HT1080 (cell line): ENCODE data around the gene SLC50A1. TPM values are rescaled to one million over a fixed set of nuclear protein-coding genes. Genes with fewer than 3 reads are reported as not detected.
"Not testable (repeated sequence)": the region's sequence is repeated elsewhere in the genome, so short reads cannot be mapped to it uniquely, and the experiment has no call there.

Experiments
- DNase-seq: peaks from one replicate; pipeline ENCODE4 v3.0.0-alpha.2; 2015; ENCODE audit warnings: low read depth
- total RNA-seq: library from RNA; depleted of rRNA; stranded (reverse); fragments of >200 nt; shearing (Covaris generic); gene quantifications from 2 replicates; pipeline ENCODE4 v1.2.3, GENCODE V29; 2014

Gene SLC50A1
- total RNA-seq, 1 experiment from 2014 or later, result 36.9 TPM

- DNase-seq, result no peak
Observed at GRCh38 chr1:155134322-155134721, 1.3 kb upstream of the SLC50A1 start.

- peak; percentile 94 for DNase-seq
Observed at GRCh38 chr1:155134880-155135414, 705 bp upstream of the SLC50A1 start.

DNA sequence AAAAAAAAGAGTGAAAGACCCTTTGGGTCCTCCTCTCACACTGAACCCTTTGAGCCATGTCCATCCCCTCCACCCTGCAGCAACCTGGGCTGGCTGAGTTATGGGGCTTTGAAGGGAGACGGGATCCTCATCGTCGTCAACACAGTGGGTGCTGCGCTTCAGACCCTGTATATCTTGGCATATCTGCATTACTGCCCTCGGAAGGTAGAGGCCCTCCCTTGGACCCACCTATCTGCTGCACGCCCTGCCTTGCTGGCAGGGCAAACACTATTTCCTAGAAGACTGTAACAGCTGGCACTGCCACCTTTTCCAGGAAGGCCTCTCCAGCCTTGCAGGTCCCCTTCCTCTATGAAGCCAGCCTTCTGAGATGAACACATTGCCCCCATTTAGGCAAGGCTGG, 1.1 kb downstream of the SLC50A1 start:
- no peak for DNase-seq

GRCh38 chr1:155137154-155137949, 1.7 kb downstream of the SLC50A1 start:
- no peak for DNase-seq

GRCh38 chr1:155139895-155140629, 4.4 kb downstream of the SLC50A1 start, which contains the start of gene DPM3:
TSS of gene DPM3 (minus strand) at chr1:155140531. CDS start at chr1:155140240, 291 bp downstream.
- peak; percentile 72 for DNase-seq

GRCh38 chr1:155140630-155140953, 4.9 kb downstream of the SLC50A1 start:
- DNase-seq, result no peak

- no peak for DNase-seq
Observed at GRCh38 chr1:155141749-155142148, 6.1 kb downstream of the SLC50A1 start.

- no peak for DNase-seq
Observed at GRCh38 chr1:155145491-155145890, 9.8 kb downstream of the SLC50A1 start.

DNA sequence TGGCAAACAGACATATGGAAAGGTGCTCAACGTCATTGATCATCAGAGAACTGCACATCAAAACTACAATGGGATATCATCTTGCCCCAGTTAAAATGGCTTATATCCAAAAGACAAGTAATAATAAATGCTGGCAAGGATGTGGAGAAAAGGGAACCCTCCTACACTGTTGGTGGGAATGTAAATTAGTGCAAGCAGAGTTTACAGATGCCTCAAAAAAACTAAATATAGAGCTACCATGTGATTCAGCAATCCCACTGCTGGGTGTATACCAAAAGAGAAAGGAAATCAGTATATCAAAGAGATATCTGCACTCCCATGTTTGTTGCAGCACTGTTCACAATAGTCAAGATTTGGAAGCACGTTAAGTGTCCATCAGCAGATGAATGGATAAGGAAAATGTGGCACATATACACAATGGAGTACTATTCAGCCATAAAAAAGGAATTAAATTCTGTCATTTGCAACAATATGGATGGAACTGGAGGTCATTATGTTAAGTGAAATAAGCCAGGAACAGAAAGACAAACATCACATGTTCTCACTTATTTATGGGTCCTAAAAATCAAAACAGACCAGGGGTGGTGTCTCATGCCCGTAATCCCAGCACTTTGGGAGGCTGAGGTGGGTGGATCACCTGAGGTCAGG, 20.5 kb downstream of the SLC50A1 start:
- DNase-seq, result not testable (repeated sequence)

GRCh38 chr1:155158991-155159390, 23.3 kb downstream of the SLC50A1 start:
- DNase-seq, result no peak

- DNase-seq, result no peak
Observed at GRCh38 chr1:155160128-155160527, 24.5 kb downstream of the SLC50A1 start.

- DNase-seq, result not testable (repeated sequence)
Observed at GRCh38 chr1:155162631-155163030, 27.0 kb downstream of the SLC50A1 start.

DNA sequence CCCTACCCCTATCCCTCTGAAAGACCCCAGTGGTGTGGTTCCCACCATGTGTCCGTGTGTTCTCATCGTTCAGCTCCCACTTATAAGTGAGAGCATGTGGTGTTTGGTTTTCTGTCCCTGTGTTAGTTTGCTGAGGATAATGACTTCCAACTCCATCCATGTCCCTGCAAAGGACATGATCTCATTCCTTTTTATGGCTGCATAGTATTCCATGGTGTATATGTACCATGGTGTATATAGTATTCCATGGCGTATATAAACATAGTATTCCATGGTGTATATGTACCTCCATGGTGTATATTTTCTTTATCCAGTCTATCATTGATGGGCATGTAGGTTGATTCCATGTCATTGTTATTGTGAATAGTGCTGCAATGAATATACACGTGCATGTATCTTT, 28.1 kb downstream of the SLC50A1 start:
- not testable (repeated sequence) for DNase-seq

- not testable (repeated sequence) for DNase-seq
Observed at GRCh38 chr1:155164625-155165024, 29.0 kb downstream of the SLC50A1 start.

DNA sequence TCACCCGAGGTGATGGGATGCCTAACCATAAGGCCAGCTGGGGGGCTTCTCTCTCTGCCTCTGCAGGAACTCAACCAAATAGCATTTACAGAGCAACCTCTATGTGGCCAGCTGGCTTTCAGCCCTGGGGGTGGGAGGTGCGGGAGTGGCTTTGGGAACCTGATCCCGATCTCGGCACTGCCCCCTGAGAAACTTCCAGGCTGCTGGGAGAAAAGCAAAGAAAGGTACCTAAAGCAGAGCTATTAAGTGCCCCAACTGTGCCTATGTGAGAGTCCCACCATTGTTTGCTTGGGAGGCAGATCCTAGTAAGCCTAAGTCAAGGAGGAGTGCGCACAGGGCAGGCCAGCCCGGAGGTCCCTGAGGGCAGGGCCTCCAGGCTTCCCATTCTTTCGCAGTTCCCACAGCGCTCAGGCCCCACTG, 30.4 kb downstream of the SLC50A1 start:
- DNase-seq, result no peak

DNA sequence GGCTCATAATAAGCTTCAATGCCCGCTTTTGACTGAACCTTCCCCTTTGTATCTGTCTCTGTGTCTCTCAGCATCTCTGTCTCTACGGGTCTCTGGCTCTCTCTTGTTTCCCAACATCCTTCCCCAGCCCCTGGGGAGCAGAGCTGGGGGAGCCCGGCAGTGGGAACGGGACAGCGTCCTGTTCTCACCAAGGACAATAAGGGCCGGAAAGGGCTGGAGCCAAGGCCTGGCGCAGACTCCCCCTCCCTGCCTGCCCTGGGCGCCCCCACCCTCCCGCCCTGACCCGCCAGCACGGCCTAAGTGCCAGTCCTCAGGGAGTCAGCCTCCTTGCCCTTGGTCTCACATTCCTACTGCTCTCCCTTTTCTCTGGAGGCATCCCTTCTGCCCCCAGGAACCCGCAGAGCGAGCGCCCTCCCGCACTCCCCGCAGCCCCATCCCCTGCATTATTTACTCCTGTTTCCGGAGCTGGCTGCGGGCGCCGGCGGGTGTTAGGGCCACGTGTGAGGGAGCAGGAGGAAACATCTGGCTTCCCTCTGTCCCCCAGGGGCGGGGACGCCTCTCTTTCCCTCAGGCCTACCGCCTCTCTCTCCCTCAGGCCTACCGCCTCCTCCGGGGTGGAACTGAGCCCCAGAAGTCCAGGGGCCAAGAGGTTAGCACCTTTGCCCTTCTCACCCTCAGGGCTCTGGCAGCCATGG, 31.0 kb downstream of the SLC50A1 start:
- DNase-seq, result no peak

DNA sequence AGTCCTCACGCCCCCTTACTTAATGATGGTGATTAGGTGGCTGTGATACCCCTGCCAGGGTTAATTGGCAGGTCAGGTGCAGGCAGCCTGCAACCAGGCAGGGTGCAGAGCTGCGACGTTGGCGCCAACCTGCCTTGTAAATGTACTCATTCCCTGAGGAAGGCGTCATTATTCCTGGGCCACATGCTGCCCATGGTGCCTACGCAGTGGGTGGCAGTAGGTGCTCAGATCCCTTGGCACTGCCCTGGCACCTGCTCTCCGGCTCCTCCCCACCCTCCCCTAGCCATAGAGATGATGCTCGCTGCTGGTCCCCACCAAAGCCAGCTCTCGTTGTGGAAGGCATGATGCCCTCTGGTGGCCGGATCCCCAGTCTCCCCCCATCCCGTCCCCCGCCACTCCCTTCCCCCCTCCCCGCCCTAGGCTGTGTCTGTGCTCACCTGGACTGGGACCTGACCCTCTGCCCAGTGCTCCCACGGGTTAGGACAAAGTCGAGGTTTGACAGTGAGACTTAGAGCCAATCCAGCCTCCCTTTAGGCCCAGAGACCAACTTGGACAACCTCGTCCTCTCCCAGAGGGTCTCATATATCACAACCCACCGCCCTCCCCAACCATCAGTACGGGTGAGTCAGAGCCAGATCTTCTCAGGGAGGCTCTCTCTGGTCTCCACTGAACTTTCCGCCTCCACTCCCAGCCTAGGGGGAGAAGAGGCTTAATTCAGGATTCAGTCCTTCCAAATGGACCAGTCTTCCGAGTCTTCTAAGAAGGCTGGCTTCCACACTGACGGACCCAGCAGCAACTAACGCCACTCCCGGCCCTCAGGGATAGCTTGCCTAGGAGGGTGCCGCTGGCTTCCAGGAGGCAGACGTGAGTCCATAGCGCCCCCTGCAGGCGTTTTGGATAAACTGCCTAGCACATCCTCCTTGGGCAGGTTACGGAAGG, 31.8 kb downstream of the SLC50A1 start:
- peak; percentile 79 for DNase-seq

- DNase-seq, result not testable (repeated sequence)
Observed at GRCh38 chr1:155168105-155168445, 32.4 kb downstream of the SLC50A1 start.

DNA sequence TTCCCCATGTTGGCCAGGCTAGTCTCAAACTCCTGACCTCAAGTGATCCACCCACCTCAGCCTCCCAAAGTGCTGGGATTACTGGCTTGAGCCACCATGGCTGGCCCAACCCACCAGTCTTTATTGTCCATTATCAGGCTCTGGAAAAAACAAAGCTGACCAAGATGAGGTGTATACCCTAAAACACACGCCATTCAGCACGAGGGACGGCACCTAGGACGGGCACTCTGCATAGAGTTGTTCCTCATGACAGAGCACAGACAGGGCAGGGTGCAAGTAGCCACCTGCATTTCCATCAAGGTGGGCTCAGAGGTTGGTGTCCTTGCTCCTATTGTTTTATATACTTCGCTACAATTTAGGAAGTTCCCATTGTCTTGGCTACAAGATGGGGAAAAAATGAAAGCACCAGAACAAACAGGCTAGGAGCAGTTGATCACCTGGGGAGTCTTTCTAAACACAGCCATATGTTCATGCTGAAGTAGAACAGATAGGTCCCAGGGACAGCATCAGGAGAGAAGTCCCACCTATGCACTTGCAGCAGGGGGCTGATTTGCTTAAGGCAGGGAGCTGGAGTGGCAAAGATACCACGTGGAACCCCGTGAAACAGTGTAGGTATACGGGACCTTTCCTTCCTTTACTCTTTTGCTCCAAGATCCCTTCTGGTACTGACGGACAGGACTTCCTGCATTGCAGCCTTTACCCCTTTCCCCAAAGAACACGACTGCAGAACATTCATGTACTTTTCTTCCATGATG, 33.0 kb downstream of the SLC50A1 start:
- no peak for DNase-seq
